Measurements from ENCODE around the gene COPB1.
A peak's percentile ranks its signal among the peaks of the same experiment; 100 is the strongest.

The COPB1 gene

DNA sequence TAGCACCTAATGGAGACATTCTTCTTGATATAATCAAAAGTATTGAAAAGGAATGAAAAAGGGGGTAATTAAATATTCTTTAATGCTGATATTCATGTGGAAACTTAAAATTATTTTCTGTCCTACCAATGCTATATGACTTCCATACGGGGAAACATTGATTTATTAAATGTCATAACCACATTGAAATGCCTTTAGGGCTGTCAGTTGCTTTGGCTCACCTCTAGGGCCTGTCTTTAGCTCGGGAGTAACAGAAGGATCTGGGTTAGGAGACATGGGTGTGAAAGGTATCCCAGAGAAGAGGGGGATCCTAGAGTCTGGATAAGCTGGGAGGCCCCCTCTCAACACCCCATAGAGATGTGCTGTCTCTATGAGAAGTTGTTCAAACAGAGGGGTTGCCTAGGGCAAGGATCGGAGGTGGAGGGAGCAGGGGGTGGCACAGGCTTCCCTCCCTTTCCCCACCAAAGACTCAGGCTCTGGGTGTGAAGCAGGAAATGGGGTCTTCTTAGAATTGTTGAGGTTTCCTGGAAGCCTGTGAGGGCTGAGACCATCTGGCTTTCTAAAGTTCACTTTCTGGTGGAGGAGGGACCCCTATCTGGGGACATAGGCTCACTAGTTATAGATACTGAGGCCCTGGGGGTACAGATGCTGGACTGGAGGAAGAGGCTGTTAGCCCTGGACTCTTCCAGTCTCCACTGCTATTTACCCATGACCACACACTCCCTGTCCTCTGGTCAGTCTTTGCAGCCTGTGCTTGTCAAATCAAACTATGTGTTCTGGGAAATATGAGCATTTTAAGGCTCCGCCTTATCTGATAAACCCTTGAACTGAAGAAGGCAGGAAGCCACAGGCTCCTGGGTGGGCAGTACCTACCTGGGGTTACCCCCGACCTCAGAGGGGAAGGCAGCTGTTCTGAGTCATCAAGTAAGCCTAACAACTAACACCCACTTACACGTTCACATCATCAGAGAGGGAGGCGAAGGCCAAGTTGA is 84.8 kb downstream of the COPB1 start:
- no peaks in the 10 kb centered on the region for H3K36me3 ChIP-seq (ENCODE audit: insufficient read depth, low read length)
- H3K4me3 ChIP-seq (ENCODE audit: low read depth, low read length) = no peak overlapping the region
- H3K79me2 ChIP-seq (ENCODE audit: control insufficient read depth, insufficient read depth, low read length, unreplicated experiment) = no peaks in the 10 kb centered on the region
- peaks cover 67% of the 10 kb centered on the region for H3K4me1 ChIP-seq (ENCODE audit: control insufficient read depth, insufficient read depth, low read length, unreplicated experiment)
- no peaks in the 10 kb centered on the region for H3K27me3 ChIP-seq (ENCODE audit: insufficient read depth, low read length)
- H3K27ac ChIP-seq (ENCODE audit: low read depth, low read length) = peak overlapping the region; percentile 79; the same call in 1 of the 2 replicates
- H2AFZ ChIP-seq (ENCODE audit: low read length, unreplicated experiment) = peak overlapping the region; percentile 28

DNA sequence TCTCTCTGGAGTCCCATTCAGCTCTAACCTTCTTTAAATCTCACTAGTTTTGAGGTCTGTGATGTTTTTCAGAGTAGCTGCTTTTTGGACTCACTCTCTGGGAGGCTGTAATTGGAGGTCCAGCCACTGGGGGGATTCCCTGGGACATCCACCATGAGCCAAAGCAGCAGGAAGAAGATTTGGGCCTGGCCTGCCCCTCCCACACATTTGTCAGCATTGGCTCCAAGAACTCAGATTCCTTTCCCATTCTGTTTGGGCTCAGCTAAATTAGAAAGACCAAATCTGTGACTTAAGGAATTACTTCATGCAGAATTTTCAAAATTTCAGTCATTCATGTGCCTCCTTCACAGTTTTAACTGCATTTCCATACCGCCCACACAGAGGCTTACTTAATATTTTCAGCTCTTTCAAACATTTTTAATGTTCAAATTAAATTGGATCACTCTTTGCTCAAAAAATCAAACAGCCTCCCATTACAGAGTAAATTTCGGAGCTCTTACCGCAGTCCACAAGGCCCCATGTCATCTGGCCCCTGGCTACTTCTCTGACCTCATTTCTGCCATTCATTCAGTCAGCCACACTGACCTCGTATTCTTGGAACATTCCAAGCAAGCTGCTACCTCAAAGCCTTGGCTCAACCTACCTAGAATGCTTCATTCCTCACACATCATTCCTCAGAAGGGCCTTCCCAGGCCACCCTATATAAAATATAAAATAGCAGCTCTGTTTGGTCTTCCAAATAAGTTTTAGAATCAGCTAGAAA is 86.1 kb downstream of the COPB1 start:
- H3K79me2 ChIP-seq (ENCODE audit: control insufficient read depth, insufficient read depth, low read length, unreplicated experiment) = no peaks in the 10 kb centered on the region
- peaks cover 58% of the 10 kb centered on the region for H3K4me1 ChIP-seq (ENCODE audit: control insufficient read depth, insufficient read depth, low read length, unreplicated experiment)
- peak overlapping the region; percentile 67 for H2AFZ ChIP-seq (ENCODE audit: low read length, unreplicated experiment)
- H3K4me3 ChIP-seq (ENCODE audit: low read depth, low read length) = peak overlapping the region; percentile 6; the same call in 1 of the 2 replicates
- no peaks in the 10 kb centered on the region for H3K36me3 ChIP-seq (ENCODE audit: insufficient read depth, low read length)
- peak overlapping the region; percentile 79 for H3K27ac ChIP-seq (ENCODE audit: low read depth, low read length)
- no peaks in the 10 kb centered on the region for H3K27me3 ChIP-seq (ENCODE audit: insufficient read depth, low read length)

DNA sequence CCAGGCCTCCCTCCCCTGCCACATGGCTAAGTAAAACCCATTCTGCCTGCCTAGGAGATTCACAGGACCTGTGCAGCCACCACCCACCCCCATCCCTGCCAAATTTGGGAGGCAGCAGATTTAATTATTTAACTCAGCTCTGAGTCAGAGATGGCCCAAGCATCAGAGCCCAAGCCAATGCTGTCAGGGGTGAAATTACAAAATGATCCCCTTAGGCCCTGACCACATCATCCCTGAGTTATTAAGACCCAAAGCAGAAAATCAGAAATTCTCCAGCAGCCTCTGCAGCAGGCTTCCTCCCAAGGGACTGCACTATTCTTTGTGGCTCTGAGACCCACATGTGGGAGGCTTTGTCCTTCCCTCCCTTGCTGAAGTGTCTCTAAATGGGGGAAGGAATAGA is 87.8 kb downstream of the COPB1 start:
- H3K27ac ChIP-seq (ENCODE audit: low read depth, low read length) = peak overlapping the region; percentile 79
- H3K4me1 ChIP-seq (ENCODE audit: control insufficient read depth, insufficient read depth, low read length, unreplicated experiment) = peaks cover 47% of the 10 kb centered on the region
- H2AFZ ChIP-seq (ENCODE audit: low read length, unreplicated experiment) = no peak overlapping the region
- H3K27me3 ChIP-seq (ENCODE audit: insufficient read depth, low read length) = no peaks in the 10 kb centered on the region
- no peaks in the 10 kb centered on the region for H3K36me3 ChIP-seq (ENCODE audit: insufficient read depth, low read length)
- no peak overlapping the region for H3K4me3 ChIP-seq (ENCODE audit: low read depth, low read length)
- no peaks in the 10 kb centered on the region for H3K79me2 ChIP-seq (ENCODE audit: control insufficient read depth, insufficient read depth, low read length, unreplicated experiment)

DNA sequence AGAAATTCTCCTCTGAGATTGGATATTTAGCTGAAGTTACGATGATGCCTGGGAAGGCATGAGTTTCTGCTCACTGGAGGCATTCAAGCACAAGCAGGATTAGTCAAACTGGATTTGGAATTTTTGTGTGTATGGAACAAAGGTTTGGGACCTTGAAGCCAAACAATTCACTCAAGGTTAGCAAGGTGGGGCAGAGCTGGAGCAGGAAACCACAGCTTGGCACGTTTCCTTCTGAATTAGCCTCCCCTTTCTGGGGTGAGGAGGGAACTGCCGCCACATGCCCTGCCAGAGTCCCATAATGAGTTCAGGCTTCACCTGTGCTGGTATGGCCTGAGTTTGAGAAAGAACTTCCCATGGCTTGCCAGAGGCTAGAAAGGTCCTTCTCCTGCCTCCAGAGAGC is 89.7 kb downstream of the COPB1 start:
- Histone ChIP-seq H3K4me3 (ENCODE audit: low read depth, low read length) (no peak overlapping the region), H3K79me2 (ENCODE audit: control insufficient read depth, insufficient read depth, low read length, unreplicated experiment) (no peaks in the 10 kb centered on the region), H3K27ac (ENCODE audit: low read depth, low read length) (no peak overlapping the region), H2AFZ (ENCODE audit: low read length, unreplicated experiment) (no peak overlapping the region), H3K4me1 (ENCODE audit: control insufficient read depth, insufficient read depth, low read length, unreplicated experiment) (peaks cover 40% of the 10 kb centered on the region), H3K27me3 (ENCODE audit: insufficient read depth, low read length) (no peaks in the 10 kb centered on the region), H3K36me3 (ENCODE audit: insufficient read depth, low read length) (no peaks in the 10 kb centered on the region)

DNA sequence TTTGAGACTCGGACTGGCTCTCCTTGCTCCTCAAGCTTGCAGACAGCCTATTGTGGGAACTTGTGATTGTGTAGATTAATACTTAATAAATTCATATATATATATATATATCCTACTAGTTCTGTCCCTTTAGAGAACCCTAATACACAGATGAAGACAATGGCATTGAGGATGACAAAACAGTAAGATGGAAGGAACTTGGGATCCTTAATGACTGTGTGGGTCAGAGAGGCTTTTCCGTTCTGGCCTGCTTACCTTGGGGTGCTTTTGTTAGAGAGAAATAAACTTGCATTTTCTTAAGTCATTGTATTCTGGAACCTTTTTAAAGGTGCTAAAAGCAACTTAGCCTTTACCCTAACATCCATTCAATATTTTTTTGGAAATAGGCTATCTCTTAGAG is 91.0 kb downstream of the COPB1 start:
- Histone ChIP-seq H3K4me1 (ENCODE audit: control insufficient read depth, insufficient read depth, low read length, unreplicated experiment) (peaks cover 30% of the 10 kb centered on the region), H3K4me3 (ENCODE audit: low read depth, low read length) (no peak overlapping the region), H3K27me3 (ENCODE audit: insufficient read depth, low read length) (no peaks in the 10 kb centered on the region), H3K79me2 (ENCODE audit: control insufficient read depth, insufficient read depth, low read length, unreplicated experiment) (no peaks in the 10 kb centered on the region), H3K27ac (ENCODE audit: low read depth, low read length) (no peak overlapping the region), H2AFZ (ENCODE audit: low read length, unreplicated experiment) (no peak overlapping the region), H3K36me3 (ENCODE audit: insufficient read depth, low read length) (no peaks in the 10 kb centered on the region)

All from ACC112 (cell line).